GM10266 (cell line): ENCODE data around the gene MARCHF10.
"Not testable (repeated sequence)": the region's sequence is repeated elsewhere in the genome, so short reads cannot be mapped to it uniquely, and the experiment has no call there.

ENCODE experiments used
- DNase-seq: peaks from one replicate; pipeline ENCODE4 v3.0.0; 2012; ENCODE audit errors: extremely low spot score
- CTCF ChIP-seq: IDR thresholded peaks from 2 replicates; pipeline ENCODE4 v1.5.1; 2012; ENCODE audit warnings: mild to moderate bottlenecking, low read depth; ENCODE audit not compliant: control insufficient read depth, insufficient read depth; ENCODE audit errors: missing control alignments

The MARCHF10 gene

DNA sequence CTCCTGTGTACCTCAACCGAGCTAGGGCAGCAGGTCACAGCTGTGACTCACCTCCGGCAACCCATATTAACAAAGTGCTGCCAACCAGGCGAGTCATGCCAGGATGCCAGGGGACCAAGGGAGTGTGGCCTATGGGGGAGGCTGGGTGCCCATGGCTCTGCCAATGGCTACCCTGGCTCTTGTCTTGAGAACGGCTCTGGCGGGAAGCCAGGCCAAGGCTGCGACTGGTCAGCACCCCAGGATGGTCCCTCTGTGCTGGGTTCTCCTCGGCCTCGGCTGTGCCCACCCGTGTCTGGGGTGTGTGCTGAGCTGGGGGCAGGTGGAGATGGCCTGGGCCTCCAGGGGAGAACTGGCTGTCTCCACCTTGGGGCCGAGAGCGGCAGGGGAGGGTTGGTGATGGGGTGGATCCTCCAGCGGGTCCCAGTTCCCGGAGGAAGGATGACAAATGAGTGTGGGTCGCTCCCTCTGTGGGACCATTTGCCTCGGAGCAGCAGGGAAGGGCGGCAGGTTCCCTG, 104.8 kb downstream of the MARCHF10 start:
- no peak for DNase-seq
- no peak for TF ChIP-seq CTCF

DNA sequence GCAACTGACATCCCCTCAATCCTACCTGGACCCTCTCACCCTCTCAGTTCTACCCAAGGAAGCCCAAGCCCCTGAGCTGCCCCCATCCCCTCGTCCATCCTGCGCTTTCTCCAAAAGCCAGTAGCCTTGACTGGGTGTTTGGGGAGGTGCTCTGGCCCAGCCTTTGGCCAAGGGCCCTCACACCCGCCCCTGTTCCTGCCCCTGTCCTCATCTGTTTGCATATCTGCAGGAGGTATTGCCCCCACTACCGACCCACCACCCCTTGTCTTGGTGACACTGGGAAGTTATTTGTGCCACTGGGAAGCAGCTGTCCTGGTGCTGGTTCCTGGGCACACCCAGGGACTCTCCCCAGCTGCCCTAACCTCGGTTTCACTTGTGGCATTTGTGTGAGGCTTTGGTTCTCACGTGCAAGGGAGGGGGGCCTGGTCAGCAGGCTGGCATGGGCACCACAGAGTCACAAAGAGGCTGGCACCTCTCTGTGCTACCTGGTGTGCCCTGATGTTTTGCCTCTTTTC, 105.3 kb downstream of the MARCHF10 start:
- TF ChIP-seq CTCF: no peak

DNA sequence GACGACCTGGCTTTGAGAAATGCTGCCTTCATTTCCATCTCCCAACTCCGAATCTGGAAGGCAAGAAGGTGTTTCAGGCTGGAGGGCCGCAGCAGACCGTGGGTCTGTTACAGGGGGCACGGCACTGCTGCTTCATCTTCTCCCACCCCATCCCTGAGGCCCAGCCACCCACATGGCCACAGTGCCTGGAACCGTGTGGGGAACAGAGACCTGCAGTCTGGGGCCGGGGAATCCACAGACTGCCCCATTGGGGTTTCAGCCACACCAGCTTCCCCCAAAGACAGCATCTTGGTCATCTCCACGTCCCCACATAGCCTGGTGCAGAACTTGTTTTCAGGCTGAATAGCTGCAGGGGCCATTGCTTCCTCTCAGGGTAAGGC, 106.4 kb downstream of the MARCHF10 start:
- no peak for DNase-seq
- no peak for TF ChIP-seq CTCF

More for the DNA sequence above, 105.3 kb downstream of the MARCHF10 start:
- DNase-seq: no peak

- TF ChIP-seq CTCF: no peak
- DNase-seq: no peak
These were observed 107.0 kb downstream of the MARCHF10 start for GRCh38 chr17:62700964-62701705.

- DNase-seq: not testable (repeated sequence)
These were observed 109.7 kb downstream of the MARCHF10 start for GRCh38 chr17:62698459-62698858.

- TF ChIP-seq CTCF: no peak
- no peak for DNase-seq
These were observed 111.2 kb downstream of the MARCHF10 start for GRCh38 chr17:62696726-62697490.

- no peak for TF ChIP-seq CTCF
- DNase-seq: no peak
These were observed 111.9 kb downstream of the MARCHF10 start for GRCh38 chr17:62696256-62696655.

- DNase-seq: not testable (repeated sequence)
These were observed 112.9 kb downstream of the MARCHF10 start for GRCh38 chr17:62695093-62695738.
